Left lung (tissue), 10 donors: ENCODE data around the gene MMP3. TPM values are rescaled to one million over a fixed set of nuclear protein-coding genes. Genes with fewer than 3 reads are reported as not detected.

Source experiments
- ATAC-seq: fragments of 200-7000 bp; cut with Tn5 transposase; one replicate; pipeline ENCODE4 v1.9.1; 2020; ENCODE audit warnings: moderate library complexity
- DNase-seq, 4 donors: peaks; one replicate each; pipeline ENCODE4 v3.0.0-alpha.2; 2013 to 2020
- H3K27ac ChIP-seq, 2 donors: fragments of 200-600 bp; sonication (generic) in 1 of 2; one replicate each; pipeline versions ENCODE4 v1.5.0 to v1.8.0; 2020 to 2021
- H3K27me3 ChIP-seq, 2 donors: fragments of 200-600 bp; sonication (generic) in 1 of 2; one replicate each; pipeline versions ENCODE4 v1.5.0 to v1.8.0; 2020 to 2021
- H3K36me3 ChIP-seq, 2 donors: fragments of 200-600 bp; sonication (generic) in 1 of 2; one replicate each; pipeline versions ENCODE4 v1.5.0 to v1.8.0; 2020 to 2021
- H3K4me1 ChIP-seq, 2 donors: fragments of 200-600 bp; one replicate each; pipeline ENCODE4 v1.8.0; 2021
- H3K4me3 ChIP-seq, 2 donors: fragments of 200-600 bp; sonication (generic) in 1 of 2; one replicate each; pipeline versions ENCODE4 v1.5.0 to v1.8.0; 2020 to 2021; ENCODE audit warnings: mild to moderate bottlenecking in 1 of 2
- H3K9me3 ChIP-seq, 2 donors: fragments of 200-600 bp; sonication (generic) in 1 of 2; one replicate each; pipeline versions ENCODE4 v1.5.0 to v1.8.0; 2020 to 2021
- intact Hi-C, 2 donors: fragments of 100-400 bp; cut with DNase I; formaldehyde crosslinking; loops; one replicate each; pipeline versions ENCODE4 v1.11.2 to v1.14.2; 2022
- polyA plus RNA-seq, 6 donors: library from polyadenylated mRNA; unstranded; fragments of 120-200 nt; gene quantifications; one replicate each; pipeline ENCODE4 v1.2.1, GENCODE V29; 2013; ENCODE audit not compliant: insufficient read length in 6 of 6
- total RNA-seq, 2 donors: library from RNA; stranded (reverse); fragmentation: NEBNext Ultra II Directional; extraction: Animal tissue kit (Norgen Biotek cat#: 25700); gene quantifications; one replicate each; pipeline ENCODE4 v1.2.1, GENCODE V29; 2021
- TF ChIP-seq, protein P1 (sequence below), 2 donors: fragments of 200-600 bp; sonication (generic) in 1 of 2; IDR thresholded peaks; one replicate each; pipeline versions ENCODE4 v1.5.0 to v1.8.0; 2021; ENCODE audit warnings: antibody characterized with exemption in 2 of 2
- donor health status: DM: no; HTN: yes; CAD: no.
- donor health status: DM: no; HTN: no; CAD: no.

MMP3 gene
- total and polyA plus RNA-seq, 8 donors: 1.5 TPM; not detected in 7

DNA sequence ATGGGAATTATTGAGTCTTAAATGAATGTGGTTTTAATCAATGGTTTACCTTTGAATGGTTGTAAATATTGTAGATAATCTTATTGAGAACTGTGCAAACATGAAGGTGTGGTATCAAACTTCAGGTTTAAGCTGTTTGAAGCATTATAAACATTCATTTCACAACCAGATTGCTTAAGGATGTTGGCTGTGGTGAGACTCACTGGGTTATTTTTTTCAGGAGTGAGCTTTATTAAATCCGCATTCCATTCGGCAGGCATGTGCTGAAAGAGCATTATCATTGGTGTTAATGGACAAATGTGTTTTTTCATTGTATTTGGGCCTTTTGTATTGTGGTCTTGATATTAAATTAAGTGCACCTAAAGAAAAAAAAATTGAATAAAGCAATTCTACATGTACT, 9.7 kb downstream of the MMP3 start:
- Histone ChIP-seq H3K27ac (no peak overlapping the region), H3K27me3 (peaks cover 0 to 36% of the 10 kb centered on the region in 2 donors), H3K36me3 (no peaks in the 10 kb centered on the region), H3K9me3 (no peaks in the 10 kb centered on the region), H3K4me3 (no peak overlapping the region), H3K4me1 (no peaks in the 10 kb centered on the region)
- intact Hi-C loops: no loop called here
- DNase-seq: no peak
- no peak for ATAC-seq
- TF ChIP-seq, protein P1, sequence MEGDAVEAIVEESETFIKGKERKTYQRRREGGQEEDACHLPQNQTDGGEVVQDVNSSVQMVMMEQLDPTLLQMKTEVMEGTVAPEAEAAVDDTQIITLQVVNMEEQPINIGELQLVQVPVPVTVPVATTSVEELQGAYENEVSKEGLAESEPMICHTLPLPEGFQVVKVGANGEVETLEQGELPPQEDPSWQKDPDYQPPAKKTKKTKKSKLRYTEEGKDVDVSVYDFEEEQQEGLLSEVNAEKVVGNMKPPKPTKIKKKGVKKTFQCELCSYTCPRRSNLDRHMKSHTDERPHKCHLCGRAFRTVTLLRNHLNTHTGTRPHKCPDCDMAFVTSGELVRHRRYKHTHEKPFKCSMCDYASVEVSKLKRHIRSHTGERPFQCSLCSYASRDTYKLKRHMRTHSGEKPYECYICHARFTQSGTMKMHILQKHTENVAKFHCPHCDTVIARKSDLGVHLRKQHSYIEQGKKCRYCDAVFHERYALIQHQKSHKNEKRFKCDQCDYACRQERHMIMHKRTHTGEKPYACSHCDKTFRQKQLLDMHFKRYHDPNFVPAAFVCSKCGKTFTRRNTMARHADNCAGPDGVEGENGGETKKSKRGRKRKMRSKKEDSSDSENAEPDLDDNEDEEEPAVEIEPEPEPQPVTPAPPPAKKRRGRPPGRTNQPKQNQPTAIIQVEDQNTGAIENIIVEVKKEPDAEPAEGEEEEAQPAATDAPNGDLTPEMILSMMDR (IDR thresholded peaks at IDR 0.05): no peak

DNA sequence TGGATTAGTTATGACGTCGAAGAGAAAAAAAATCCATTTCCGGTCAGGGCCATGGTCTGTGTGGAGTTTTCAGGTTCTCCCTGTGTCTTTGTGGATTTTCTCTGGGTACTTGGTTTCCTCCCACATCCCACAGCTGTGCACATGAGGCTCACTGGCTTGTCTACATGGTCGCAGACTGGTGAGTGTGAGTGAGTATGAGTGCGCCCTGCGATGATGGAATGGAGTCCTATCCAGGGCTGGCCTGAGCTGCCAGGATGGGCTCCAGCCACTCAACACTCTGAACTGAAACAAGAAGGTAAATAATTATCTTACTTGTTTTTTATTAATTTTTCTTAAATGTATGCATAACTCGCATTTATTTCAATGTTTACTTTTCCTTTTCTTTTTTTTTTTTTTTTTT, 10.8 kb downstream of the MMP3 start:
- DNase-seq (no peak), ATAC-seq (no peak)
- H3K9me3 ChIP-seq: no peaks in the 10 kb centered on the region
- H3K4me3 ChIP-seq: no peak overlapping the region
- intact Hi-C loops: no loop called here
- H3K36me3 ChIP-seq: no peaks in the 10 kb centered on the region
- peaks cover 0 to 36% of the 10 kb centered on the region in 2 donors for H3K27me3 ChIP-seq
- TF ChIP-seq, protein P1 (IDR thresholded peaks at IDR 0.05): no peak
- H3K27ac ChIP-seq: no peak overlapping the region
- no peaks in the 10 kb centered on the region for H3K4me1 ChIP-seq

DNA sequence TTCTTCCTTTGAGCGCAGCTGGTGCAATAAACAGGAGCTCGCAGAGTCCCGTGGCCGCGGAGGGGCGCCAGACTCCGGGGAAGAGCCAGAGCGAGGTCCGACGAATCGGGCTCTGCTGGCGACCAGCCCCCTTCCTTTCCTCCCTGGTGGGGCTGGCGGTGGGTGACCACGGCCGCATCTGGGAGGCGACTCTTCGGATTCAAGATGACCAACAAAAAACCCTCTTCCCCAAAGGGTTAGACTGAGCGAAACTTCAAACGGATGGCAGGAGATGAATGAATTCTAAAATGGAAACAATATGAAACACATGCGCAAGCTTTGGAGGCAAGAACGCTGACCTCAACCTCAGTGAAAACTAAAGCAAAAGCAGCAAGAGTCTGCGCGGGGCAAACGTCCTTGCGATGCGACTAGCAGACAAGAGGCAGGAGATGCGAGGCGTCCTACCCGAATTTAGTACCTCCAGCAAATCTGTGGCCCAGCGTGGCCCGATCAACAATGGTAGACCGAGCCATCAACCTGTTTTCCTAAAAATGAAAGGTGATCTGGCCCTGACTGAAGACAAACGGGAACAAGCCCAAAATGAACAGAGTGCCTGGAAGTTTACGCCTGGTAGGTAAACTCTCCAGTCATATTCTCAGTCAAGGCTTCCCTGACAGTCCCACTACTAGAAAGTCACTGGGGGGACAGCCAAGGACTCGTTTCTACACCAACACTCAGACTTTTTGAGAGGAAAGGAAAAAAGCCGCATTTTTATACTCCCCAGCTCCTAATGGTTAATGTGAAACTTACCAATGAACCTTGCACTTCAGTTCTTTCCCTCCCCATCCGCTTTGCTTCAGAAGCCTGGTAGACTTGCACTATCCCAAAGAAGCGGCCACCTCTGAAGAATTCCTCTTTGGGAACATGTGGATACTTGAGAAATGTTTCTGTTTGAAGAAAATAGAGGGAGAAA, 11.6 kb downstream of the MMP3 start:
- H3K27me3 ChIP-seq: peaks cover 0 to 36% of the 10 kb centered on the region in 2 donors
- no peak overlapping the region for H3K4me3 ChIP-seq
- H3K27ac ChIP-seq: no peak overlapping the region
- intact Hi-C loops: no loop called here
- TF ChIP-seq, protein P1 (IDR thresholded peaks at IDR 0.05): peak in 1 of 2 donors; percentile 40
- DNase-seq (peak; percentile 6 to 81 (median 46)), ATAC-seq (peak; percentile 84)
- no peaks in the 10 kb centered on the region for H3K4me1 ChIP-seq
- H3K36me3 ChIP-seq: no peaks in the 10 kb centered on the region
- no peaks in the 10 kb centered on the region for H3K9me3 ChIP-seq

DNA sequence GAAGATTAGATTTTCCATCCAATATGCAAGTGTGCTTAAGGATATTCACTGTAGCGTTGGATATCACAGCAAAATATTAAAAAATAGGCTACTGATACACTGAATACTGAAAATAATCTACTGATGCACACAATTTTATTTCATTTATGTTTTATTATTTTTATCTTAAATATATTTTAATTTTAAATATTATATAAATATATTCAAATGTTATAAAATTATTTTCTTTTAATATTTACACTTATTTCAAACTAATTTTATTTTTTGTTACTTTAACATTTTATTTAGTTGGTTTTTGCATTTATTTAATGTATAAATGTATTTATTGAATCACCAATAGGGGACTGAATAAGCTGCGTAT, 12.3 kb downstream of the MMP3 start:
- H3K36me3 ChIP-seq: no peaks in the 10 kb centered on the region
- intact Hi-C loops: no loop called here
- H3K9me3 ChIP-seq: peaks cover 0 to under 1% of the 10 kb centered on the region in 2 donors
- H3K4me3 ChIP-seq: no peak overlapping the region
- H3K4me1 ChIP-seq: no peaks in the 10 kb centered on the region
- H3K27ac ChIP-seq: no peak overlapping the region
- TF ChIP-seq, protein P1 (IDR thresholded peaks at IDR 0.05): no peak
- H3K27me3 ChIP-seq: peaks cover 0 to 36% of the 10 kb centered on the region in 2 donors
- ATAC-seq (no peak), DNase-seq (no peak)

DNA sequence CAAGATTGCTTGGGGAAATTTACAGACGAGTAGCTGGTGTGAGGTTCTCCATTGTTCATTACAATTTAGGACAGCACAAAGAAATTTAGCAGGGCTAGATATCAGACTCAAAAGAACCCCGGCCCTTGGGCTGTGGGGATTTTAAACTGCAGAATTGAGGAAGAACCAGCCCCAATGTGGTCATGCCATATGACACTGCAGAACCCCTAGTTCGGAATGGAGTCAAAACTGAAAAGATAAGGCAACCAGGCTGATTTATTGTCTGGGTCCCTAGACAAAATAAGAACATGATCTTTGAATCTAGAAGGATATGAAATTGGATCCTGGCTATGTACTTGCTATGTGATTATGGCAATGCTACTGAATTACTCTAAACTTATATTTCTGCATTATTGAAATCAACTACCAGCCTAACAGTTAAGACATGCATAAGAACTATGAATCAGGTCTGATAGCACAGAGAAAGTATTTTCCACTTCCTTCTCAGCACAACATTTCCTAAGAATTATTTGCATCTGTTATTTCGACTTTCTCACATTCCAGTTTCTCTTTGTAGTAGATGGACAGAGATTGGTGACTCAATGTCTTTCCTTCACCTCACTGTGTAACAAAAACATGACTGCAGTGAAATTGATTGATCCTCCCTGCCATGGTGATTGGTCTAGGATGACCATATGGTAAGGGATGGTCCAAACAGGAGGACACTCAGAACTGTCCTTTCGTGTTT, 13.2 kb downstream of the MMP3 start:
- TF ChIP-seq, protein P1 (IDR thresholded peaks at IDR 0.05): no peak
- intact Hi-C loops: no loop called here

More for the DNA sequence above, 13.2 kb downstream of the MMP3 start:
- no peaks in the 10 kb centered on the region for H3K4me1 ChIP-seq
- H3K4me3 ChIP-seq: no peak overlapping the region
- H3K27ac ChIP-seq: no peak overlapping the region
- ATAC-seq (no peak), DNase-seq (no peak)
- H3K9me3 ChIP-seq: peaks cover 0 to 2% of the 10 kb centered on the region in 2 donors
- H3K27me3 ChIP-seq: peaks cover 0 to 36% of the 10 kb centered on the region in 2 donors
- no peaks in the 10 kb centered on the region for H3K36me3 ChIP-seq
